ENCODE measurements around the gene TMEM181.

DNA sequence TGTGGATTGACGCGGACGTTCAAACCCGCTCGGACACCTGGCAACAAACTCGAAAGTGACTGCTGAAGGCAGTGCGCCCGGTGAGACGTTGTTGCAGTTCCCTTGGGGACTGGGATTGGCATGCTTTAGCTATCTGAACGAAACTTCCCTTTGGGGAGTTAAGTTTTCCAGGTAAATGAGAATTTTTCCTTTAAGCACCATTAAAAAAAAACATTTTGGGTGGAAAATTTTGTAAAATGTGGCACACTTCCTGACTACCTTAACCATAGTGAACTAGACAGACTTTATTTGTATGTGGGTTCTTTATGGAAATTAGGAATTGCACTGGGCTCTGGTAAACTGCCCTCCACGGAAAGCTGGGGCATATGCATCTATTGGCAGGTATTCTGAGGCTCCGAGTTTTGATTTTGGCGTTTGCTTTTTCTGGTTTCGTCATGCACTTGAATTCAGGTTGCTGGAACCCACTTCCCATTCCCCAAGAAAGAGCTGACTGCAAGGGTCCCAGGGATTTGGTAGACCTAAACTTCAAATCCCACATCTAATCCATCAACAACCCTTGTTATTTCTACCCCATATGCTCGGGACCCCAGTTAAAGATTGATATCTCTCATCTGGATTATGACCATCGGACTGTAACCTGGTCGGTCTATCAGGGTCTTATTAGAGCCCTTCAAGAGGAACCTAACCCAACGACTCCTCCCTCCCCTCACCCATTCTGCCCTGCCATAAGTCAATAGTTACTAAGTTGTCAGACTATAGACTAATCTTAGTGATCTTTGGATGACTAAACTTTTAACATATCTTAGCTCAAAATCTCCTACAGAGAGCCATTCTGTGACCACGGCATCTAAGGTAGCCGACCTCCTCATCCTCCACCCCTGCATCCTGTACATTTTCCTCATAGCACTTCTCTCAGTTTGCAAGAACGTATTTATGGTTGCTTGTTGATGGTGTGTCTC lies 85.5 kb downstream of the TMEM181 start:
- TF ChIP-seq POLR2A (IDR thresholded peaks at IDR 0.05) = no peak
- TF ChIP-seq, protein P1, sequence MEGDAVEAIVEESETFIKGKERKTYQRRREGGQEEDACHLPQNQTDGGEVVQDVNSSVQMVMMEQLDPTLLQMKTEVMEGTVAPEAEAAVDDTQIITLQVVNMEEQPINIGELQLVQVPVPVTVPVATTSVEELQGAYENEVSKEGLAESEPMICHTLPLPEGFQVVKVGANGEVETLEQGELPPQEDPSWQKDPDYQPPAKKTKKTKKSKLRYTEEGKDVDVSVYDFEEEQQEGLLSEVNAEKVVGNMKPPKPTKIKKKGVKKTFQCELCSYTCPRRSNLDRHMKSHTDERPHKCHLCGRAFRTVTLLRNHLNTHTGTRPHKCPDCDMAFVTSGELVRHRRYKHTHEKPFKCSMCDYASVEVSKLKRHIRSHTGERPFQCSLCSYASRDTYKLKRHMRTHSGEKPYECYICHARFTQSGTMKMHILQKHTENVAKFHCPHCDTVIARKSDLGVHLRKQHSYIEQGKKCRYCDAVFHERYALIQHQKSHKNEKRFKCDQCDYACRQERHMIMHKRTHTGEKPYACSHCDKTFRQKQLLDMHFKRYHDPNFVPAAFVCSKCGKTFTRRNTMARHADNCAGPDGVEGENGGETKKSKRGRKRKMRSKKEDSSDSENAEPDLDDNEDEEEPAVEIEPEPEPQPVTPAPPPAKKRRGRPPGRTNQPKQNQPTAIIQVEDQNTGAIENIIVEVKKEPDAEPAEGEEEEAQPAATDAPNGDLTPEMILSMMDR (IDR thresholded peaks at IDR 0.05) = no peak
- TF ChIP-seq POLR2AphosphoS5 (IDR thresholded peaks at IDR 0.05) = no peak

Data from breast epithelium (tissue), 3 donors.